HG02763 (cell line): Measurements from ENCODE around the gene TALDO1.

Experiments
- ATAC-seq: cut with Tn5 transposase; IDR thresholded peaks from one replicate; pipeline ENCODE4 v1.9.1; 2021; ENCODE audit warnings: mild to moderate bottlenecking, moderate library complexity; ENCODE audit not compliant: unreplicated experiment

The TALDO1 gene

DNA sequence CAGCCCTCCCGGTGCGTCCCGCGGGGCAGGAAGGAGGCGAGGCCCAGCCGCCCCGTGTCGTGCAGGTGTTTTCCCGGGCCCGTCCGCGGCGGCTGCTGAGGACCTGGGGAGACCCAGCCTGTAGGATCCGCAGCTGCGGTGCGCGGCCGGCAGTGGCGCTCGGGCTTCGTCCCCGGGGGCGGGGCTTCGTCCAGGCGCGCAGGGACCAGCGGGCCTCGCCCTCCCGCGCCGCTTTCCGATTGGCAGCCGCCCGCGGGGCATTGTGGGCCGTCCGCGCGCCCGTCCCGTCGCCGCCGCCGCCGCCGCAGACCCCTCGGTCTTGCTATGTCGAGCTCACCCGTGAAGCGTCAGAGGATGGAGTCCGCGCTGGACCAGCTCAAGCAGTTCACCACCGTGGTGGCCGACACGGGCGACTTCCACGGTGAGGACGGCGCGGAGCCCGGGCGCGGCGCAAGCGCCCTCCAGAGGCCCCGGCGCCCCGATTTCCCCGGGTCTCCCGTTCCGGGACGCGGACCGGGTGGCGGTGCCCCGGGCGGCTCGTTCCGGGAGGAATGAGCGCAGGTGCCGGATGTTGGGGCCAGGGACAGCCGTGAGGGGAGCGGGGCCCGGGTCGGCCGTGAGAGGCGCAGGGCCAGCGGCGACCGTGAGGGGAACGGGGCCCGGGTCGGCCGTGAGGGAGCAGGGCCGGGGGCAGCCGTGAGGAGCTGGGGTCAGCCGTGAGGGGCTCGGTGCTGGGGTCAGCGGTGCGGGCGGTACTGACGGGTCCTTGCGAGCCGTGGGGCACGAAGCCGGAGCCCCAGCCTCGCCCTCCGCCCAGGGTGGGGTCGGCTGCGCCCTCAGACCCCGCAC lies at the start of gene TALDO1:
TALDO1 (plus strand) TSS at position 307 of the 849 bp plus-strand sequence; CDS start at position 325, 18 bp downstream.
- peak; percentile 86 for ATAC-seq

DNA sequence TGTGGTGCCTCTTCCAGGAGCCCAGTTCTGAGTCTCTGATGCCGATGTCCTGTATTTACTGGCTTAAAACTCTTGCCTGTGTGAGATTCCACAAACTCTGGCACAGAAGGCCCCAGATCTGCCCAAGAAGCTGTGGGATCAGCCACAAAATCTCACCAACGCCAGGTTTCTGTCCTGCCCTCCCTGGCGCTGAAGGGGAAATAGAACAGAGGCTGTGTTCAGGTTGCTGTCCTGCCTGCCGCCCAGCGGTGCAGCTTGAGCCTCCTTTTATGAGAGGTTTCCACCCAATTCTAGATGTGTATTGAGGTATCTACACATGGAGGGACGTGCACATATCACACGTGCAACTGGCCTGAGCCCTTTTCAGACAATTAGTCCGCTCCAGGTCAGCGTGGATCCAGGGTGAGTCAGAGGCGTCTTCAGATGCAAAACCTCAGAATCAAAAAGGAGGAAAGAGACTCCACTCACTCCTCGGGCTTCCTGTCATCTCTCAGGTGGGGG lies 49.4 kb upstream of the TALDO1 start:
- ATAC-seq: no peak

DNA sequence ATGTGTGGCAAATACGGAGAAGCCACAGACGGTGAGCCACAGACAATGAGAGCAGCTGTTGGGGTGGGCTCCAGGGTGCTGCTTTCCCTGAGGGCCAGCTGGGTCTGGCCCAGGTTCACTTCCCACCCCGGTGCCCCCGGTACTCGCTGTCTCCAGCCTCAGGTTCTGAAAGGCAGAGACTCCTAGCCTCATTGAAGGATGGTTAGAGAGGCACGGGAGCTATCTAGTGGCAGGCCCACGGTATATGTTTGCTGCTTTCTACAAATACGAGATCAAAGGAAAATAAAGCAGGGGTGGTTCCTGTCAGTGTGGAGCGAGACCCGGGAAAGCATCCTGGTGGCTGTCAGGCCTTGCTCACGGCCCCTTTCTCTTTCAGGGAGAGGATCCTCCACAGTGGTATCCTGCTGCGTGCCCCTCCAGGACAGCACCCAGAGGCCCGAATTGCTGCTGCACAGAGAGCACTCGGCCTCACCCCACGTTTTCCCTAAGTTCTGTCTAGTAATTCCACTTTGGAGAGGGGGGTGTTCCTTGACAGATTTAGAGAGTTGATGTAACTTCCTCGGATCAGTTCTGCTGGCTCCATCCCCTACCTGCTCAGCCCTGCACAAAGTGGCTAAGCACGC lies 48.7 kb upstream of the TALDO1 start:
- no peak for ATAC-seq

DNA sequence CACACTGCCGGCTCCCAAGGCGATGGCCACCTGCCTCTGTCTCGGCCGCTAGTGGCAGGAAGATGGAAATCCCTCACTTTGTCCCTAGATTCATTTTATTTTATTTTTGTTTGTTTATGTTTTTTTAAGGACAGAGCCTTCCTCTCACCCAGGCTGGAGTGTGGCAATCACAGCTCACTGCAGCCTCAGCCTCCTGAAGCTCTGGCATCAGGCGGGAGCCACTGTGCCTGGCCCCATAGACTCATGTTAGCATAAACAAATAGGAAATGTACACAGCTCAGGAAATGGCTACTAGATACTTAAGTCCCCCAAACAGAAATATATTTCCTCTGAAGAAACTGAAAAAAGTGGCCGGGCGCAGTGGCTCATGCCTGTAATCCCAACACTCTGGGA lies 48.2 kb upstream of the TALDO1 start:
- ATAC-seq: no peak

DNA sequence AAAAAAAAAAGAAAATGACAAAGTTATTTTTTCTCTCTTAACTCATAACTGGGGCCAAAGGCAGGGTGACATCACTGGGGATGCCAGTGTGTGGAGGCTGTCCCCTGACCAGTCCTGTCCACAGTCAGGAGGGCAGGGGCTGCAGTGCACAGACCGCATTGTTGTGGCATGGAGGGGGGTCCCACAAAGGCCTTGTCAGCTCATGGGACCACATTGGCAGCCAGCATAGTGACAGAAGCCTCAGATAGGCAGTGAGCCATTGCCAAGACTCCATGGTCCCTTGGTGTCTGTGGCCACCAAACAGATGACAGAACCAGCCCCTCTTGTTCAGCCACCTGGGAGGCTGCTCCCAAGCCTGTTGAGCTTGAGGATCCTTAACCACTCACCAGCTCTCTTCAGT lies 47.5 kb upstream of the TALDO1 start:
- ATAC-seq: no peak

DNA sequence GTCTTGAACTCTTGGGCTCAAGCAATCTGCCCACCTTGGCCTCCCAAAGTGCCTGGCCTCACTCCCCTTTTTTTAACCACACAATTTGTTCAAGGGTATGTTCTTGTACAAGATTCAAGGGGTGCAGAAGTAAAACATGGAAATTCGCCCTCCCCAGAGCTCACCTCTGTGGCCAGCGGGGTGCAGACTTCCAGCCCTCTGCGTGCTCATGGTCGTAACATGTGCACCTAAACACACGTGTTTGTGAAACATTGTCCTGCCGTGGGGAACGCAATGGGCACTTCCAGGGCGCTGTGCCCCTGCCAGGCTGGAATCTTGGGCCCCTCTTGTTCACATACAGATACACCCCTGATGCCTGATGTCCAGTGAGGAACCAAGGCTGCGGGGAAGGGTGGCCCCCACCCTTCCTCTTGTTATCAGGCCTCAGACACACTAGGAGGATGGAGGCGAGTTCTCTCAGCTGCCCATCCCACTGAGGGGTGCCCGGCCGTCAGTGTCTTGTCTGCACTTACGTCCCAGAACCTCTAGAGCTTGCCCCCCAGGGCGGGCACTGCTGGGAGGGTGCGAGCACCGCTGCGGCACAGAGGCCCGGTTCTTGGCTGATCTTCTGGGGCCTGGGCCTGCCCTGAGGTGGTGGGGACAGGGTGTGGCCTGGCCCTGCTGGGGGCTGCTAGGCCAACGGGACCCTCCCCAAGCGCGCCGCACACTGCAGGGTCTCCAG lies 45.4 kb upstream of the TALDO1 start:
- no peak for ATAC-seq

DNA sequence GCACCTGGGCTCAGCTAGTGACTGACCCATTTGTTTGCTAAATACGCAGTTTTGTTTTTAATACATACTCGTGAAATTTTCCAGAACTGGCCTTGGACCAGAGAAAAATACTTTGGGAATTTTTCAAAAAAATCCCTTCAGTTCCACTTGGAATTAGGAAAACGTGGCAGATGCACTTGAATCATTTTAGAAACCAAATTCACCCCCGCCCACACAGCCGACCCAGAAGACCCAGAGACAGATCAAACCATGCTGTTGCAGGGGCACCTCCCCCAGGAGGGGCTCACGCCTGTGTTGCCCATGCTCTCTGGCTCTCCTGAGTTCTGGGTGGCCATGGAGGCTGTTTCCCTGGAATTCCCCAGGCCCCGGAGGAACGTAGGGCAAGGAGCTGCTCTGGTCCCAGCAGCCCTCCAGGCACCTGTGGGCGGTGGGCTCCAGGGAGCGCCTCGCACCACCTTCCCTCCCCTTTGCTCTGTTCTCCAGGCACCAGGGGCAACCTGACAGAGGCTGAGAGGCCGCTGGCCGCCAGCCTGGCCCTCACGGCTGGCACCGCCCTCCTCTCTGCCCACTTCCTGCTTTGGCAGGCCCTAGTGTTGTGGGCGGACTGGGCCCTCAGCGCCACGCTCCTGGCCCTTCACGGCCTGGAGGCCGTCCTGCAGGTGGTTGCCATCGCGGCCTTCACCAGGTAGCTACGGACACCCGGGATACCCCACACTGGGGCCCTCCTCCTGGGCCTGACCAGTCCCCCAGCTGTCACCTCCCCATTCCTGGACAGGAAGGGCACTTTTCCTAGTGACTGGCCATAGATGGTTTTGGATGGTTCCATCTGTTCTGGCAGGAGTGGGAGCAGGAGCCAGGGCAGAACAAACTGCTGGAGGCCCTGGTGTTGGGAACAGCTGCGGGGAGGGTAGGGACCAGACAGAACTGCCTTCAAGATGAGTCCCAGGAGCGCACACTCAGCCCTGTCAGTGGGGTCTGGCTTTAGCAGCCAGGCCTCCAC lies 44.5 kb upstream of the TALDO1 start:
- ATAC-seq: no peak

DNA sequence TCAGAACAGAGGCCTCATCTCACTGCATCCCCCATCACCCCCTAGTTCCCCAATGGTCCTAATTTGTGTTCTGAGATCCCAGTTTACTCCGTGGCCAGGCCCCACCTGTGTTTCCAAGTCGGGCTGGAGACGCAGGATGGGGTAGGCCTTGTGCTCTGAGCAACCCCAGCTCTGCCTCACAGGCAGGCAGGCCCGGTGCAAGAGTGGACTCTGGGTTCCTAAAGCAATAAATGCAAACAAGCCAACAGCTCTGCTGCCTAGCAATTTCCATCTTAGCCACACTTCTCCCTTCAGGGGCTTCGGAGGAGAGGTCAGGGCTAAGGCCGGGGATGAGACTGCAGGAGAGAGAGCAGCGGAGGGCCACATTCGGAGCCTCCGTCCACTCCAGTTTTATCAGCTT lies 43.8 kb upstream of the TALDO1 start:
- no peak for ATAC-seq

DNA sequence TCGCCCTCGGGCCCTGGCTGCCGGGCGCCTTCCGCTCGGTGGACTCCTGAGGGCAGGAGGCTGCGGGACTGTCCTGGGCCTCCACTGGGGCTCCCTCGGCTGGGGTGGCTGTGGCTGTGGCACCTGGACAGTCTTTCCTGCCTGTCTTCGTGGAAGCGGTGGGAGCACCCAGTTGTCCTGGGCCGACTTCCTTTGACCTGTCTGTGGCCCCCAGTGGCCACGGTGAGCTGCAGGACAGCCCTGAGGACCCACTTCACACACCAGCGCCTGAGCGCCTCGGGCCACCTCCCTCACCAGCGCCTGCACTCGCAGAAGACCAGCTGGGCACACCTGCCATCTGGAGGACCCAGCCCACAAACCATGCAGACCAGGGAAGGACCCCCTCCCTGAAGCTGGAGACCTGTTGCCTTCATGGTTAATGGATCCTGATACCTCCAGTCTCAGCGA lies 43.0 kb upstream of the TALDO1 start:
- ATAC-seq: no peak

DNA sequence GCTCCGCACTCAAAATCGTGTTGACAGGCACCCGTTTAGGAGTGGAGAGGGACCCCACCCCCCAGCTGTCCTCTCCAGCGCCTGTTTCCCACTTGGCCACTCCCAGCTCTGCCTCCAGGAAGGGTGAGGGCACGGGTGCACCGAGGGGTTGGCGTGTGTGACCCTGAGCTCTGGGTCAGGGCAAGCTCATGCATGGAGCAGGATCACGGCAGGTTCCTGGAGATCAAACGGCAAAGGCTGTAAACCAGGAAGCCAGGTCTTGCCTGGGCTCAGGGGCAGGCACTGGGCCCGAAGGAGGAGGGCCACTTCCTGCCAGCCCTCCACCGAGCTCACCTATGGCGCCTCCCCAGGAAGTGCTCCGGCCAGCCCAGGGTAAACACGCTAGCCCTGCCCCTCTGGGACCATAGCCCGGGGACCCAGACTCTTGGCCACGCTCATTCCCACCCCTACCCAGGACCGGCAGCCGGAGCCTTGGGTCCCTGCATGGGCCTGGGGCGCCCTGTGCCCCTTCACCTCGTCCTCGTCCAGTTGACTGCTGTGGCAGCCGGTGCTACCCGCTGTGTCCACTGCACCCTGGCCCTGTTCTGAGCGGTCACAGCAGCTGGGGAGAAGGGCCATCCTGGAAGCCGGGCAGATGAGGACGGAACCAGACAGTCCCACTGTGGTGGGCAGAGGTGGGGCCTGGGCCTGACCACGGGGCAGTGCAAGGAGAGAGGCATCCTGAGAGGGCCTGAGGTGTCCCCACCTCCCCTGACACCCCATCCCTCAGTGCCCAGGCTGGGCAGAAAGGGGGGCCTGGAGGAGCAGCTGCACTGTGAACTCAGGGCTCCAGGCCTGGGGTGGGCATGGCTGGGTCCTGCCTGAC lies 42.3 kb upstream of the TALDO1 start:
- ATAC-seq: no peak

DNA sequence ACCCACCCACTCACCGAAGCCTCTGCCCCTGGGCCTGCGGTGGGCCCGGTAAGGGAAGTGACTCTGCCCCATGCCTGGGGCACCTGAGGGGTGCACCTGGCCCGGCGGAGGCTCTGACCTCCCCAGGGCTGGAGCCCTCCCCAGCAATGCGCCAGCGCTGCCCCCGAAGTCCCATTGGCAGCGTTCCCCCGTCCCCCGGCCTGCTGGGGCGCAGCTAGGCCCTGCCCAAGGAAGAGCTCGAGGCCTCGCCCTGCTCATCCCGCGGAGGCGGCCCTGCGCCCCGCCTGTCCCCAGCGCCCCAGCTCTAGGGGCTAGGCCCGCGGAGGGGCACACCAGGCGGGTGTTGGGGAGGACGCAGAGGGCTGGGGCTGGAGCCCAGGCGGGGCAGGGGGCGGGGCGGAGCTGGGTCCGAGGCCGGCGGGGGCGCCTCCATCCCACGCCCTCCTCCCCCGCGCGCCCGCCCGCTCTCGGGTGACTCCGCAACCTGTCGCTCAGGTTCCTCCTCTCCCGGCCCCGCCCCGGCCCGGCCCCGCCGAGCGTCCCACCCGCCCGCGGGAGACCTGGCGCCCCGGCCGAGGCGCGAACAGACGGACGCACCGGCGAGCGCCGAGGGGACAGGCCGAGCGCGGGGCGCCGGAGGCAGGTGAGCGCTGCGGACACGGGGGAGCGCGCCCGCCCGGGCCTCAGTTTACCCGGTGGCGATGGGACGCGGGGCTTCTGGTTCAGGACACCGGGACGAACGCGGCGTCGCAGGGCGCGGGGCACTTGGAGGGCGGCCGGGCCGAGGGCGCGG lies 41.4 kb upstream of the TALDO1 start, which contains the start of gene EPS8L2:
EPS8L2 (plus strand) TSS at position 586 of the 793 bp plus-strand sequence. CDS start 3,177 bp downstream, outside the sequence.
- no peak for ATAC-seq

DNA sequence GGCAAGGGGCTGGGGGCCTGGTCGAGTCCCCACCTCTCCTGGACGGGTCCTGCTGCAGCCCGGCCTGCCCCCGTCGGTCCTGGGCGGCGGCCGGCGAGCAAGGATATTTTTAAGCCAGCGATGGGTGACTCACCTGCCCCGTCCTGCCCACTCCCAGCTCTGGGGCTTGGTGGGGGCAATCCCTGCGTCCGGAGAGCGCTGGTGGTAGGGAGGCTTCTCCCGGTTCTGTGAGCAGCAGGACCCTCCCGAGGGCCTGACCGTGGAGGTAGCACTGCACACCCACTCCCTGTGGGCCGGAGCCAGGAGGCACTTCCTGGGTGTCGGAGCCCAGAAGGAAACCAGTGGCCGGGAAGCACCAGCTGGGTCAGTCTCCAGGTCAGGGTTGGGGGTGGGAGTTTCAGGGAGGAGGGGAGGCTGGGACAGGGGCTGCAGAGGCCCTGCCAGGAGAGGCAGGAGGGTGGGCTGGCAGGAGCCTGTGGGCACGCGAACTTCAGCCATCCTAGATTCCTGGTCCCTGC lies 40.8 kb upstream of the TALDO1 start:
- ATAC-seq: no peak

DNA sequence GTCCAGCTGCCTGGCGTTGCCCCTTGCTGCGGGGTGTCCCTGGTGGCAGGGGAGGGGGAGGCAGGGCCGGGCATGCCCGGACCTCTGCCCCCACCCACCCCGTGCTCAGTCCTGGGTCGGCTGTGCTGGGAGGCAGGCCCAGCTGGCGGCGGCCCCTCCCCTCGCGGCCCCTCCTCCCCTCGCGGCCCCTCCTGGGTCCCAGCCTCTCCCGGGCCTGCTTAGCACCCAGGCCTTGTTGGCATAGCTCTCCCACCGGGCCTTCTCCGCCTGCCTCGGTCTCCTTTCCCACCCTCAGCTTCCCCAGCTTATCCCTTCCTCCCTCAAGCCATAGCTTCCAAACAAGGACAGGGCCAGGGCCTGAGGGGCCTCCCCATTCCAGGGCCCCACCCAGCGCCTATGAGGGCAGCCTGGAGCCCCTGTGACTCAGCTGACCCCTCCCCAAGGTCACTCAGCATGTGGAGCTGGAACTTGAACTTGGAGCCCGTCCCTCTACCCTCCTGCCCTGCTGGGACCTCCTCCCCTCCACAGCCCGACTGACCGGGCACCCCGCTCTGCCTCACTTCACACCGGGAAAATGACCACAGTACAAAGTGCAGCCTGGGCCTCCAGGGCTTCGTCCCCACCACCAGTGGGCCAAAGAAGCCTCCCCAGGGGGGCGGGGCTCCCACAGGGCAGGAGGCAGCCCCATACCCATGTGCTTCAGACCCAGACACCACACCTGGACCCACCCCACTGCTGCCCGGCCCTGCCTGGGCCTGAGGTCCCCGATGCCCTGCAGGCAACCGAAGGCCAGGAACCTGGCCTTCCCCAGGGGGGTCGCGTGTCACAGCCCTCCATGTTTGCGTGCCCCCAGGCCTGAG lies 40.1 kb upstream of the TALDO1 start:
- no peak for ATAC-seq

DNA sequence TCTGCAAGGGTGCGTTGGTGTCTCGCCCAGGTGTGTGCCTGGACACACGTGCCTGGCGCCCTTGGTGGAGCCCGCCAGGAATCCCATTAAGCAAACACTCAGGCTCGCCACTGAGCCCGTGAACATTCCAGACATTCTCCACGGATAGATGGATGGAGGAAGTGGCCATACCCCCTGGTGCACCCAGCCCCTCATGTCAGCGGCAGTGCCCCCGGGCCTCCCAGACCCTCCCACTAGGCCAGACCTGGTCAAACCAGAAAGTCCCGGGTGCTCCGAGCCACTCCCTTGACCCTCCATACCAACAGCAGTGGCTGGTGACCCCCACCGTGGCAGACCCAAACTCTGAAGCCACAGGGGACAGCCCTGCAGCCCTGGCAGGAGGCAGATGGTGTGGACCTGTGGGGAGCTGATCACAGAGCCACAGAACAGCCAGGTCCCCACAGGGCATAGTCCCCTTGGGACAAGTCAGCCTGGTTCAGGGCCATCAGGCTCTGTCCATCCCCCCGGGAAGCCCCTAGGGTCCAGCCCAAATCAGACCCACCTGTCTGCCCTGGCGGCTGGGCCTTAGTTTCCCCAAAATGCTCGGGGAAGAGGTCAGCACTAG lies 39.3 kb upstream of the TALDO1 start:
- ATAC-seq: no peak

DNA sequence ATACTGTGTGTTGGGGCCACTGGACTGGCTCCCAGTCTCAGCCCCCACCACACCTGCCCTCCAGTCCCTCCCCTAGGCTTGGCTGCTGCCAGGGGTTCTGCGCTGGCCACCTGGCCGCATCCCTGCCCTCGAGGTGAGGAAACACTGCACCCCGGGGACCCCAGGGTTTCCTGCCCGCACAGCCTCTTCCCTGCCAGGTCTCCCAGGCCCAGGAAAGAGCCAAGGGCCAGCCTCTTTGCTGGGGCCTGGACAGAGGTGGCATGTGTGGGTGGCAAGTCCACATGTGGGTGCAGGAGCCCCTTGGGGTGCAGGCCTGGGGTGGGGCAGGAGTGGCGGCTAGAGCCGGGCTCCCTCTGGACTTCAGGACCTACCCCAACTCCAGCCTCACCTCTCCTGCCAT lies 38.8 kb upstream of the TALDO1 start:
- ATAC-seq: no peak

DNA sequence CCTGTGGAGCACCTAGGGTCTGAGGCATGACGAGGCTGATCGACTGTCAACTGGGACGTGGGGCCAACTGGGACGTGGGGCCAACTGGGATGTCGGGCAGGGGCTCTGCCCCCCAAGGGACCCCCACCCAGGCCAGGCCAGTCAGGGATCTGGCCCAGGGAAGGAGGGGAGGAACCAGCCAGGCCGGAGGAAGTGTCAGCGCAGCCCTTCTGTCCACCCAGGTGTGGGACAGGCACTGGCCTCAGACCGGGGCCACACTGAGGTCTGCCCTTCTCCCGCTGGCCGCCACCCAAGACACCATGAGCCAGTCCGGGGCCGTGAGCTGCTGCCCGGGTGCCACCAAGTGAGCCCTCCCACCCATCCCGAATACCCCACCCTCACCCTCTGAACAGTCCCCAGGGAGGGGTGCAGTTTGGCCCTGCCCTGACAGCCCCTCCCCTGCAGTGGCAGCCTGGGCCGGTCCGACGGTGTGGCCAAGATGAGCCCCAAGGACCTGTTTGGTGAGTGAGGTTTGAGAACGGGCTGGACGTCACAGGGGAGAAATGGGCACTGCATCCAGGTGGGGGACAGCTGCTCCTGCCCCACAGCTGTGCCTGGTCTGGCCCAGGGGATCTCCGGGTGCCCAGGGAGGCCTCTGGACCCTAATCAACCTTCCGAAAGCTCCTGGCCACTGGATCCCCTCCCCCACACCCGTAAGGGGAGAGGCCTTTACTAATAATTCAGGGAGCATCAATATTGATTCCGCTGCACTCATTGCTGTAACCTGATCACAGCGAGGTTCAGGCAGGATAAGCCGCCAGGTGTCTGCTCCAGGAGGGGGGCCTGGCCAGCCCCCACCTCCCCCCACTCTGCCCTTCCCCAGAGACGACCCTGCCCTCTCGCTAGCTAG lies 37.9 kb upstream of the TALDO1 start:
- no peak for ATAC-seq
